Hematopoietic multipotent progenitor cell treated with erythropoietin and hydrocortisone succinate and interleukin-3 and kit ligand, for 6 days (in vitro differentiated cells): ENCODE data around the gene CACNA1G.
A peak's percentile ranks its signal among the peaks of the same experiment; 100 is the strongest.

Experiments used
- DNase-seq: peaks from one replicate; pipeline ENCODE4 v3.0.0-alpha.2; 2015

The CACNA1G gene

GRCh38 chr17:50534222-50534978, 26.1 kb upstream of the CACNA1G start:
- DNase-seq = peak; percentile 83

GRCh38 chr17:50534979-50535326, 25.6 kb upstream of the CACNA1G start:
- DNase-seq = no peak

GRCh38 chr17:50535407-50535806, 25.1 kb upstream of the CACNA1G start:
- DNase-seq = no peak

GRCh38 chr17:50536683-50537646, 23.6 kb upstream of the CACNA1G start:
- no peak for DNase-seq

GRCh38 chr17:50537721-50538548, 22.6 kb upstream of the CACNA1G start:
- no peak for DNase-seq

- DNase-seq = no peak
Measured at GRCh38 chr17:50538549-50539410, 21.7 kb upstream of the CACNA1G start.

- DNase-seq = no peak
Measured at GRCh38 chr17:50539762-50540559, 20.6 kb upstream of the CACNA1G start.

GRCh38 chr17:50540560-50541401, 19.7 kb upstream of the CACNA1G start:
- DNase-seq = no peak

GRCh38 chr17:50541402-50541715, 19.2 kb upstream of the CACNA1G start:
- no peak for DNase-seq

- peak; percentile 87 for DNase-seq
Measured at GRCh38 chr17:50541716-50542688, 18.5 kb upstream of the CACNA1G start.

- DNase-seq = no peak
Measured at GRCh38 chr17:50542795-50543774, 17.4 kb upstream of the CACNA1G start.

- no peak for DNase-seq
Measured at GRCh38 chr17:50544516-50544915, 16.0 kb upstream of the CACNA1G start.

GRCh38 chr17:50545311-50545710, 15.2 kb upstream of the CACNA1G start:
- DNase-seq = no peak

- DNase-seq = no peak
Measured at GRCh38 chr17:50546701-50547034, 13.8 kb upstream of the CACNA1G start.

GRCh38 chr17:50547035-50547735, 13.3 kb upstream of the CACNA1G start, which contains the start of gene SPATA20:
SPATA20 (plus strand) TSS chr17:50547174; CDS start chr17:50547209, 35 bp downstream.
- DNase-seq = peak; percentile 95

GRCh38 chr17:50547736-50548083, 12.8 kb upstream of the CACNA1G start:
- peak; percentile 64 for DNase-seq

- DNase-seq = no peak
Measured at GRCh38 chr17:50548831-50549230, 11.7 kb upstream of the CACNA1G start.
